HG03045 (cell line): ENCODE data around the gene PLEKHG1.

Experiments
- ATAC-seq: cut with Tn5 transposase; IDR thresholded peaks from one replicate; pipeline ENCODE4 v1.9.1; 2021; ENCODE audit warnings: mild to moderate bottlenecking, moderate library complexity; ENCODE audit not compliant: unreplicated experiment

The PLEKHG1 gene

DNA sequence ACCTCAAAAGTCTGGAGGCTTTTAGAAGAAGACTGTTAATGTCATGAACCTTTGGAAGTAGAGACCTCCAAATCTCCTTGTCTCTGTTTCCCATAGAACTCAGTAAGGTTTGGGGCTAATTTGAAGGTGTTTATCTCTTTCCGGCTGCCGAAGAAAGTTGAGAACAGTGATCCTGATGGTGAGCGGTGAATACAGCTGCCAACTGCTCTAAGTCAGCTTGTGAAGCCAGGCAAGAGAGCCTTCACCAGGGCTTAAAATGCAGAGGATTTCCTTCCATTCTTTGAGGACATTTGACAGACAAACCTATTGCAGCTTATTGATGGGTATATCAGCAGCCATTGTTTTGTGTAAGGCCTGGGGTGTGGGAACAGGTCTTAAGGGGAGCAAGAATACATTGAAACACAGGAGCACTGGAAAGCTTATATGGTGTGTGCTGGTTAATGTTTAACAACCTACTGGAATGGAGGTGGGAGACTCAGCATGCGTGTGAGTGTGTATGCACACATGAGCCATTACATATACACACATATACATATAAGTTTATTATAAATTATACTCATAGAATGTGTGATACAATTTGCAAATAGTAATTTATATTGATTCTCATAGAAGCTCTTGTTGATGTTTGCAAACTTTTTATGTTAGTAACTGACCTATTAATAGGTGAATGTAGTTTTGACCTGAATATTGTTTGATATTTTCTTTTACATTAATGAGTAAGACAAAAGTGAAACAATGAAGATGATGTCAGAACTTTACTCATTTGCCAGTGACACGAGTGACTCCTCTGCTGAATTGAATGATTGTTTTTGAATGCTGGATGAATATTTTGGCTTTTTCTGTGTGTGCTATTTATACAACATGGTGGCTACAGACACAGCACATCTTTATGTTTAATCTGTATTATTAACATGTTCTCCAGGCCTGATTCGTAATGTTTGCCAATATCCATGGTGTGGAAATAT, 18.1 kb downstream of the PLEKHG1 start:
- ATAC-seq: no peak

DNA sequence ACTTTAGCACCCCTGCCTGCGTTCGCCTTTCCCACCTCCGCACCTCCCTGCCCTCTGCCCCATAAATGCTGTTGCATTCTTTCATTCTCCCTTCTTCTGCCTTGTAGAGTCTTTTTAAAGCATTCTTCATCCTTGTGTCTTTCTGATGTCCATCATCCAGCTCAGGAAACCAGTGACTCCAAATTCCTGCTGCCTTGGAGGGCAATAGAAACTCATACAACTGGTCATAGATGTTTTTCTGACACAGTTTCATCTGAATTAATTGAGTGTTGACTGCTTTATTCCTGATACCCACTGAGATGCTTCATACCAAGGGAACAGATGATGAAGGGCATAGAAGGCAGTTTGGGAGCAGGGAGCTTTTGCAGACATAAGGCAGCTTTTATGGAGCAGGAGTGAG, 19.6 kb downstream of the PLEKHG1 start:
- no peak for ATAC-seq

DNA sequence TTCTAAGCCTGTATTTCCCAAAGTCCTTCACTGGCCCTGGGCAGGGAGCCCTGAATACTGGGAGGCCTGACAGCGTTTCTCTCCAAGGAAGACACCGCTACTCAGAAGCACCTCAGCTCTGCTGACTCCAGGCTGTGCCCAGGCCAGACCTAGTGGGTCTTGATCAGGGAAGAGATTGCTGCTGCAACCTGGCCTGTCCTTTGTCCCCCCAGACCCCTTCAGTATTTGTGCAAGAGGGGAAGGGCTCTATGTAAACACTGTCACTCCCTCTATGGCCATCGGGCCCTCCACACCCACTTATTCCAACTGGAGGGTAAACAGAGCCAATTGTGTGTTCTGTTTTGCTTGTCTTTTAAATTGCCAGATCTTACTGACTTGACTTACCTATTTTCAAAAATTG, 20.6 kb downstream of the PLEKHG1 start:
- no peak for ATAC-seq

DNA sequence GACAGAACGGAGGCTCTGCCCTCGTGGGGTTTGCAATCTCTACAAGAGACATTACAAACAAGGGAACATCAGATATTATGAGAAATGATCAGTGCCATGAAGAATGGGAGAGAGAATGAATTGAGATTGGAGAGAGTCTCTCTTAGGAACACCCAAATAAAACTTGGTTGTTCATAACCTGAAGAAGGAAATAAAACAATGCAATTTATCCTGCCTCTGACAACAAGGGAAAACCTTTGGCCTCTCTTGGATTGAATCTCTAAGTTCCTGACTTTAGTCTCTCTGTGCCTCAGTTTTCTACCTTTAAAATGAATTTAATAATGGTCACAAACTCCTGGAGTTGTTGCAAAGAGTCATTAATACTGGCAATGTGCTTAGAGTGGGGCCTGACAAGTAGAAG, 21.1 kb downstream of the PLEKHG1 start:
- ATAC-seq: no peak

DNA sequence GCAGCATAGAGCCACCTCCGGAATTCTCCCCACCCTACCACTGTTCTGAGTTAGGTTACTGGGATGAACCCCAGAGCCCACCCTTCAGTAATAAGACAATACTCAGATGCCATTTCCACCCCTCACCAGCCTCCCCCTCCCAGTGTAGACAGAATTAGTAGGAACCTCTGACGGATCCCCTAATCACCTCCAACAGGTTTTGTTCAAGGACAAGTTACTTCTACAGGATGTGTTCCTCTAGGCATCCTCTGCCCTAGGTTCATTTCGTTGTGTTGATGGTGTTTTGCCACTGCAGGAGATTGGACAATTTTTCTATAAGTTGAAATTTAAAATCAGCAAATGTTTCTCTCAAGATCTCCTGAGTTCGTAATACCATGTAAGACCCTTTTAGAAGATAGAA, 22.8 kb downstream of the PLEKHG1 start:
- ATAC-seq: no peak

DNA sequence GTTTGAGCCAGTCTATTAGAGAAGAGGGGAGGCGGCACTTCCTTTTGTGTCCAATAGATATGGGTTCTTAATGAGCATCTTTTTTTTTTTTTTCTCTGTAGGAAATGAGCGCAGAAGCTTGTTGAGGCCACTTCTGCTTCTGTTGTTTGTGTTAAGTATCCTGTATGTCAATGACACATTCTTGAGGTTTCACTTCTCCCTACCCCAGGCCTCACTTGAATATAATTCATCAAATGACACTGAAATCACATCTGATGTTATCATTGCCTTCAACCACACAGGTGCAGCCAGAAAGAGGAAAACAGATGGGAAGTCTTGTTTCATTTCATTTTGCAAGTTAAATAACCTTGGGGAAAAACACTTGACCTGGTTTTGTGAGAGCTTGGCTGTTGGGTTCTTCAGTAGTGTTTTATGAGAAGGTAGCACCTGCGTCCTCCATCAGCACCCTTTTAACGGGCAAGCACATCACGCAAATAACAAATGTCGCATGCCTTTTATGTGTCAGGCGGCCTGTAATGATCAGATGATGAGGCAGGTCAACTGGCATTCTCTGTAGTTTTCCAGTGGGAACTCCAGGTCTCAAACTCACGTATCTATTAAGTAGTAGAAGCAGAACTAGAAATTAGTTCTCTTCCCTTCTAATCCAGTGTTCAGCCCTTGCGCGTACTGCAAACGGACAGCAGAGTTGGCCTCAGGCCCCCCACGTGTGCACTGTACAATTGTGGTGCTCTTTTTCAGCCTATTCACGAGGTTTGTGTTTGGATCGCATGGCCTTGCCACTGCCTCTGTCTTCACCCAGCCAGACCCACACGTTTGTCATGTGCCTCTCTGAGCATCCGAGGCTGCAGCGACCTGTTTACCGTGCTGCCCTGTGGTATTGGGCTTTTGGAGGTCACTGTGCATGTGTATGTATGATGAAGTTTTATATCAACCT, 23.5 kb downstream of the PLEKHG1 start:
- peak; percentile 94 for ATAC-seq

DNA sequence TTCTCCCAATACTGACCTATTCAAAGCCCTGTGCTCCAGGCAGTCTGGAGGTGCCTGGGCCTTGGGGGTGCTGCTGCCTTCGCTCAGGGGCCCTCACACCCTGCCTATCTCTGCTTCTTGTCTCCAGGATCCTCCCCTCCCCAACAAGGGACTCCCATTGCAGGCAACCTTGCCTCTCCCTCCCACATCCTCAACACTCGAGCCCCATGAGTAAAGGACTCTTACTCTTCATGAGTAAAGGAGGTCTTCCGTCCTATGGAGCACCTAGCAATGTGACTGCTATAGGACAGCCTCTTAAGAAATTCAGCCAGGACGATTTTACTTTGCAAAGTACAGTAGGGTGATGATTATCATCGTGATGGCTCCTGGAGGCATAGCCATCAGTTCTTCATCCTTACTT, 24.5 kb downstream of the PLEKHG1 start:
- ATAC-seq: no peak

DNA sequence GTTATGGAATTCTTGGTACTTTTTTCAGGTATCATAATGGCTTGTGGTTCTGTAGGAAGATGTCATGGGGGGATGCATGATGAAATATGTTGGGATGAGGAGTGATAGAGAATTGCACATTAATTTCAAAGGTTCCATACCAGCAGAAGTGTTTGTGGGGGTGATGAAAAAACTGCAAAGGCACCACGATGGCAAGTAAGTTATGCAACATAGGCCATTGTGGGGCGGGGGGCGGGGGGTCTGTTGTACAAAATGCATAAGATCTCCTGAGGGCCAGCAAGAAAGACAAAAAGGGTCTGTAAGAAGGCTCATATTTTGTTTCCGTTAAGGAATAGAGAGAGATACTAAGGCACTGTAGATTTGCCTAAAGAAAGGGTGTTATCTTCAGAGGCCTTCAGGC, 26.2 kb downstream of the PLEKHG1 start:
- ATAC-seq: no peak

DNA sequence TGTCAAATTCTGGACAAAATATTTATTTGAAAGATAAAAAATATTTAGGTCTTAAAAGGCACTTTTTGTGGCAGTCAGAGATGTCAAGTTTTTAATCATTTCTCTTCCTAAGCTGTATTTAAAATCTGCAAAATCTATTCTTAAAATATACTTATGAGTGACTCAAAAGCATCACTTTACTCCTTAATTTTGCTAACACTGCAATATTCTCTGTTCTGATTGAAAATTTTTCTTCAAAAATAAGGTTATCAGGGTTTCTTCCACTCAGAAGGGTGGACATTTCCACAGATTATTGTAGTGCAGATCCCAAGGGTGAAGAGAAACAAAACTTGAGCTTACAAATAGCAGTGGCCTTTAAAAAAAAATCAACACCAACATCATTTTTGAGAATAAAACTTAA, 27.5 kb downstream of the PLEKHG1 start:
- ATAC-seq: no peak

DNA sequence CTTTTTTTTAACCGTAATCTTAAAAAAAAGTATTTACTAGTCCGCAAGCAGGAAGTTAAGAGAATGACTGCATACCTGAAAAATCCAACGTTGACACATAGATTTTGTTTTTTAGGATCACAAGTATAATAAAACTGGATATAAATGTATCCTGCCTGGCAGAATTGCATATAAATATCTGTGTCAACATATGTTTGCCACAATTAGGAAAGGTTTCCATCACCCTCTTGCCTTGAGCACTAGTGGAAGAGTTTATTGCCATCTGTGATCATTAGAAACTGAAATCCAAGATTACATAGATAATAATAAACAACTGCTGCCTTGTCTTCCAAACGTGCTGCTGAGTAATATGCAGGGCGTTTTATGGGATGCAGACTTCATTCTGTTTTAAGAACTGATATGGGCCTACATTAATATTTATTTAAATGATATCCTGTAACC, 27.9 kb downstream of the PLEKHG1 start:
- no peak for ATAC-seq

DNA sequence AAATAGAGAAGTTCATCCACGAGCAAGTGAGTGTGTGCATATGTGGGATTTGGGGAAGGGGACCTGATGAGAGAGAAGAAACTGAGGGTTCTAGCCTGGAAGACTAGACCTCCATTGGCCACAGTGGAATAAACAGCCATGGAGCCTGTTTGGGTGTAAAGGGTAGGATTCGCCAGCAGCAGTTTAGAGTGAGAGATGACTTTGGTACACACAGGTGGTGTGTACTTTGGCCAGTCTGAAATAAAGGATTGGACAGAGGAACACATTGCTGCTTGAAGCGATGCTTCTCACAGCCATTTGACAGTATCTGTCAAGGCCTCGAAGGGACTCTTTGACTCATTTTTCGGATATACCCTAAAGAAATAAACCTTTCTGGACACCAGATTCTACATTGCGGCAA, 29.2 kb downstream of the PLEKHG1 start:
- no peak for ATAC-seq

DNA sequence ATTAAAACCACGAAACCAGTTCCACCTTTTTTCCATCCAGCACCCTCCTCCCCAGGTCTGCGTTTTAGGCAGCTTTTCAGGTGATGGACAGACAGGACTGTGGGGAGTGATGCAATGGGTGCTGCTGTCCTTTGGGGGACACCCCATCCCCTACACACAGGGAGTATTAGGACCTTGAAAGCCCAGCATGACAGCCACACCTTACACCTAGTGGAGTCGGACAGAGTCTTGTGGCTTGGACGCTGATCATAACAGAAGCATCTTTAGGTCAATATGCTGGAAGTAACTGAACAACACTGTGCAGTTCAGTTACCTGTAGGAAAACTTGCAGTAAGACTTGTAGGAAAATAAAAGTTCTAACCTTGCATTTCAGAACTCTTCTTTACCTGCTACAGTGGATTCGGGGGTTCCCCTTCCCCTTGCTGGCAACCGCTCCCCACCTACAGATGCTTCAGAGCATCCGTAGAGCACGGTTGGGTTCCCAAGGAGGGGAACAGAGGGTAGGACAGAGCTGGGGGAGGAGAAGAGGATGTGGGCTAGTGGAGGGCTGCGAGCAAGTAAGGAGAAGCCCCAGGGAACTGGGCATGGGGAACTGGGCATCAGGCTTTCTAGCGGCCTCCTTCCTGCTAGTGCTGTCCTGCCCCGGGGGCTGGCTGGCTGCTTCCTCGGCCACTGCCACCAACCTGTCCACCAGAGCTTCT, 31.7 kb downstream of the PLEKHG1 start:
- ATAC-seq: no peak

DNA sequence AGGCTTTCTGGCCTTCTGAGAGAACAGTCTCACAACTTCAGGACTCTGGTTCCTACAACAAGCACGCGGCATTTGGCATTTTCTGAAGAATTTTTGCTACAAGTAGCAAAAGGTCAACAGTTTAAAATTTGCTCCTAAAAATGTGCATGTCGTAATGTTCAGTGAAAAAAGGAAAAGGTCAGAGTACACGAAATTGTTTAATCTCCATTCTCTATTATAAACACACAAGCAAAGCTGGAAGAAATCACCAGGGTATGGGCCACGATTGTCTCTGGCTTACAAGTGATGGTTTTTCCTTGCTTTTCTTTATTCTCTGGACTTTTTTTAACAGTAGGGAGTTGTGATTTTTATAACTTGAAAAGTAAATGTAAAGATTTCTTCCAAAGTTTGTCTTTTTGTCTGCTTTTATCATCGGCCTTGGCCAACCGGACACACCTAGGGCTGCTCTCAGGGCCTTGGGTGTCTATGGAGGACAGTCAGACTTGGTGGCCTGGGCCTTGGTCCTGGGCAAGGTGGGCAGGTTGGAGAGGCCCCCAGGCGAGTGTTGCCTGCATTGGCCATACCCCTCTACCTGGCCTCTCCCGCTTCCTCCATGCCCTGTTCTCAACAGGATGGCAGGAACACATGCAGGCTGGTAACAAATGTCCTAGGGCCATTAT, 32.4 kb downstream of the PLEKHG1 start:
- no peak for ATAC-seq

DNA sequence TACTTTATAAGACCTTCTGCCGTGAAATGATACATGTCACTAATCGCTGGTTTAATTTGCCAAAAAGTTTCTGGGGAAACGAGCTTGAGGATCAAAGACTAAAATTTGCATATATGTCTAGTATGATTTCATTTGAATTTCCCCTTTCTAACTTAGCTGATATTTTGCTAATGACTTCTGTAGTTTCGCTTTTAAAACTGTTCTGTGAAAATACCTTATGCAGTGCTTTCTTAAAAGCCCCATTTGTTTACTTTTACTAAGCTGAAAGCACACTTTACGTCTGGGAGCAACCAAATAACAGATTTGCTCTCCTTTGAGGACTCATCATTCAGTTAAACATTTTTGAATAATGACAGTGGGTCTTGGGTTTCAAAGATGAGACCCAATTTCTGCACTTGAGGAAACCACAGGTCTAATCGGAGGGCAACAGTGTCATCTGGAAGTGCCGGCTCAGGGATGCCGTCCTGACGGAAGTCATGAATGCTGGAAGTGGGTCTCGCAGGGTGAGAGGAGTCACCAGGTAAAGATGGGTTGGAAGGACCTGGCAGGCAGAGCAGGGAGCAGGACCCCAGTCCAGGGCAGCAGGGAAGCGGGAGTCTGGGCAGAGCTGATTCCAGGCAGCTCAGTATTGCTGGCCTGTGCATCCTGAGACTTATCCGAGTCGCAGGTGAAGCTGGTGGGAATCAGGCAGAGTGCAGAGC, 33.2 kb downstream of the PLEKHG1 start:
- ATAC-seq: no peak

DNA sequence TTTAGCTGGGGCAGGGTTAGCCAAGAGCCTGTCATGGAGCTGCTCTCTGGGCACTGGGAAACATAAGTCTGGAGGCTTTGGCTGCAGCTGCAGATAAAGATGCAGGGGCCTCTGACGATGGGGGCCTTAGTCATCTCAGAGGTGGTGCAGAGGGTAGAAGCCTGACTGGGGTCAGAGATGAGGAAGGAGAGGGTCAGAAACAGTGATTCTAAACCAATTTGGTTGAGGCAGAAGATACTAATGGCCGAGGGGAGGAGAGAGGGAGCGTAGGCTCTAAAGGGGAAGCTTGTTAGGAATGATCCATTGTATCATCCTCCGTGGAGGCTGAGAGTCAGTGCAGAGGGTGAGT, 33.8 kb downstream of the PLEKHG1 start:
- ATAC-seq: no peak

DNA sequence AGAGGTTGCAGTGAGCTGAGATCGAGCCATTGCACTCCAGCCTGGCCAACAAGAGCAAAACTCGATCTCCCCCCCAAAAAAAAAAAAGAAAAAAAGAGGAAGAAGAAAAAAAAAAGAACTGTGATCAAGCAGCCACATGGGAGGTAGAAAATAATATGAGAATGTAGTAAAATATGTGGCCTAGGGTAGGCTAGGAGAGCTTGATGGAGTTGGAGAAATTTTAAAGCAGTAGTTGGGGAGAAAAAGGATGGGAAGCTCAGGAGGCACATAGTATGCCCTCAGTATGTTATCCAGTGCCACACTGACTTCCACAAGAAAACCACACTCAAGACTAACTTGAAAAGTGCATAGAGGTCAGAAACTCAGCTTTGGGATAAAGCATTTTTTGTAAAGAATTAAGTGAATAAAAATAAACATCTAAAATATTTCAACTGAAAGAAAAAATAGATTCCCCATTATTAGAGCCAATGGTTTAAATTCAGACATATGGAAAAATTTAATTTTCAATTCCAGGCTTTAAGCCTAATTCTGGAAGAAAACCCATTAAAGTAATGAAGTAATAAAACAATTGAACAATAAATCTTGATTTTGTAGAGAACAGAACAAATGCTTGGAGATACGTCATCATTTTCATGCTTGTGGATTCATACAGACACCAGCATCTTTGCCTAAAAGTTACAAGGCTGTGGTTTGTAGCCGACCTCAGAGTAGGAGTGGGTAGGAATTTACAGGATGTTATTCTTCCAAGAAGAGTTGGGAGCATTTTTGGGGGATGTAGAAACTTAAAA, 34.7 kb downstream of the PLEKHG1 start:
- no peak for ATAC-seq

DNA sequence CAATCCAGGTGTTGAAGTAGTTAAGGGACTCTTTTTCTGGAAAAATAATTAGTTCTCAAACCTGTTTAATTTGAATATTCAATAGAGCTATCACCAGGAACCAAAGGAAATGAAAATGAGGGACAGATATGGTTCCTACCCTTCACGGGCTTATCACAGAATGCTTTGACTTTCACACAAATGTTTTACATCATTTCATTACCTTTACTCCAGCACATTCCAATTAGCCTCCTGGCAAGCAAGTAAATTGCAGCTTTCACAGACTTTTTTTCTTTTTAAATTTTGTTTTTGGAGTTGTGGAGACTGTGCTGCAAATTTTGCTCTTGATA, 35.2 kb downstream of the PLEKHG1 start:
- ATAC-seq: no peak

DNA sequence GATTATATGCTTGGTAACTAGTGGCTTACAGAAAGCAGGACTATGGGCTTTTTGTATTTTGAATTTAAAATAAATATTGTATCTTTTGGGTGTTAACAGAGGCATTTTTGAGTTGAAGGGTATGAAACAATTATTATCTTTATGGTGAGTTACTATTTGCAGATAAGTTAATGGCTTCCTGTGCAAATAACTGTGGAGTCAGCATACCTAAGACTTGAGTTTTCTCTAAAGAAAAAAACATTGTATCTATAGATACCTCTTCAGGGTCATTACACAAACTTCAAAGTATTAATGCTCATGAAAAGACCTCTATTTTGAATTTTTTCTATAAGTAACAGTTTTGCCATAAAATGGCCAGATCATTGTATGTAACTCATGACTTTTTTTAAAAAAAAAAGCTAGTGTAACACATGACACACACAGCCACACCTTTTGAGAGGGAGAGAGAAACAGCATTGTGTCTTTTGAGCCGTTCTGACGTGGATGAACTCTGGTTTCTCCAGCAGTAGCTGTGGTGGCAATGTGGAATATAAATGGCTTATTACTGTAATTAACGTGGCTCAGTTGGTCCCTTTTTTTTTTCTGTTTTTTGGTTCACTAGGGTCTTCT, 36.3 kb downstream of the PLEKHG1 start:
- ATAC-seq: no peak

DNA sequence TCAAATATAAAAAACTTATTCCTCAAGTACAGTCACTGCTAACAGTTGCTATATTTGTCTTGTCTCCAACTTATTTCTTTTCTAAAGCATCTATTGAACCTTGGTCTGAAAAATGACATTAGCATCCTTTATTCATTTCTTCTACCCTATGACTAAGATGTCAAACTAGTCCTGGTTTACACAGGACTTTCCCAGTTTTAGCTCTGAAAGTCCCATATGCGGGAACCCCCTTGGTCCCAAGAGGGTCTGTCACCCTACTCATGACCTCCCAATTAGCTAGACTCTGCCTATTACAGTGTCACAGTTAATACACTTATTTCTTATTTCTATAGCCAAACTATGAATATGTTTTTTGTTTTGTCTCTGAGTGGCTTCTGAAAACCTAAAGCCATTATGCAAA, 37.1 kb downstream of the PLEKHG1 start:
- no peak for ATAC-seq
